Ishikawa (cell line): ENCODE results near the gene SMIM29.

Experiments used
- CEBPB ChIP-seq: IDR thresholded peaks from 2 replicates; pipeline ENCODE4 v1.6.1; 2012
- CREB1 ChIP-seq: IDR thresholded peaks from 2 replicates; pipeline ENCODE4 v1.6.1; 2012; ENCODE audit warnings: low read depth
- EGR1 ChIP-seq: IDR thresholded peaks from 2 replicates; pipeline ENCODE4 v1.6.1; 2012
- FOXM1 ChIP-seq: IDR thresholded peaks from 2 replicates; pipeline ENCODE4 v1.6.1; 2012; ENCODE audit warnings: low read depth, borderline replicate concordance
- REST ChIP-seq: IDR thresholded peaks from 2 replicates; pipeline ENCODE4 v1.6.1; 2012; ENCODE audit warnings: low read depth, mild to moderate bottlenecking
- TCF12 ChIP-seq: IDR thresholded peaks from 2 replicates; pipeline ENCODE4 v1.6.1; 2012; ENCODE audit warnings: low read depth
- YY1 ChIP-seq: IDR thresholded peaks from 2 replicates; pipeline ENCODE4 v1.6.1; 2012; ENCODE audit warnings: low read depth
- ZBTB7A ChIP-seq: IDR thresholded peaks from 2 replicates; pipeline ENCODE4 v1.6.1; 2012; ENCODE audit warnings: low read depth

DNA sequence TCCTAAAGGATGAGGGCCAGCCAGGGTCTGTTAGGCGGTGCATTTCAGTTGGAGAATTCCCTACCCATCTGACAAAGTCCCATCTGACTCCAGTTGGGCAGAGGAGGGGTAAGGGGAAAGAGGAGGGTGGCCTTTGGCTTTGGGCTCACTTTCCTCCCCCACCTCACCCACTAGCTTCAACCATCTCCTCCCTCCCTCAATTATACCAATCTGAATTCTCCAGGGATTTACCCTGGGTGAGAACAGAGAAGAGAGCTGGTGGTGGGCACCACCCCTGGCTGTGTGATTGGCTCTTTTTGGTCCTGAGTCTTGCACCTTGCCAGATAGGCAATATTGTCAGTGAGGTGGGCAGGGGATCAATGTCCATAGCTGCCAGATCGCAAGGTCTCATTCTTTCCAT, 8.9 kb downstream of the SMIM29 start:
- TF ChIP-seq YY1, result no peak
- TF ChIP-seq CREB1, result no peak
- no peak for TF ChIP-seq FOXM1
- TF ChIP-seq EGR1, result no peak
- TF ChIP-seq CEBPB, result no peak
- TF ChIP-seq TCF12, result no peak
- no peak for TF ChIP-seq REST
- no peak for TF ChIP-seq ZBTB7A
